ENCODE measurements around the gene AHRR. TPM values are rescaled to one million over a fixed set of nuclear protein-coding genes. Genes with fewer than 3 reads are reported as not detected.
"Not testable (repeated sequence)": the region's sequence is repeated elsewhere in the genome, so short reads cannot be mapped to it uniquely, and the experiment has no call there.

AHRR gene
- polyA plus RNA-seq, 12 donors: 1.4 to 11.9 (median 2.0) TPM; not detected in 2

DNA sequence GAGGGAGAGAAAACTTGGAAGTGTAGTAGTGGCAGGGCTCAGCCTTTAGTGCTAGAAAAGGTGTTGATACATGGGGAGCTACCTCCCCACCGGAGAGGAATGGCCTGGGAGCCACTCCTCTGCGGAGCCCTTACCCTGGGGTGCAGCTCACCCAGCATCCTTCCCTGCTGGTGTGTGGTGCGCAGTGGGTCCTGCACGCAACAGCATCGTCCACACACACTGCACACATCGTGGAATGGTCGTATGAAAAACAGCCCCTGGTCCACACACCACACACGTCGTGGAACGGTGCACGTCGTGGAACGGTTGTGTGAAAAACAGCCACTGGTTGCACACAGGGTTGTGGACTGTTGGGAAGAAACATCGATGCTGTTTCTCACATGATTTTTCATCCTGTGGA lies 16.1 kb upstream of the AHRR start:
- no peak for DNase-seq

DNA sequence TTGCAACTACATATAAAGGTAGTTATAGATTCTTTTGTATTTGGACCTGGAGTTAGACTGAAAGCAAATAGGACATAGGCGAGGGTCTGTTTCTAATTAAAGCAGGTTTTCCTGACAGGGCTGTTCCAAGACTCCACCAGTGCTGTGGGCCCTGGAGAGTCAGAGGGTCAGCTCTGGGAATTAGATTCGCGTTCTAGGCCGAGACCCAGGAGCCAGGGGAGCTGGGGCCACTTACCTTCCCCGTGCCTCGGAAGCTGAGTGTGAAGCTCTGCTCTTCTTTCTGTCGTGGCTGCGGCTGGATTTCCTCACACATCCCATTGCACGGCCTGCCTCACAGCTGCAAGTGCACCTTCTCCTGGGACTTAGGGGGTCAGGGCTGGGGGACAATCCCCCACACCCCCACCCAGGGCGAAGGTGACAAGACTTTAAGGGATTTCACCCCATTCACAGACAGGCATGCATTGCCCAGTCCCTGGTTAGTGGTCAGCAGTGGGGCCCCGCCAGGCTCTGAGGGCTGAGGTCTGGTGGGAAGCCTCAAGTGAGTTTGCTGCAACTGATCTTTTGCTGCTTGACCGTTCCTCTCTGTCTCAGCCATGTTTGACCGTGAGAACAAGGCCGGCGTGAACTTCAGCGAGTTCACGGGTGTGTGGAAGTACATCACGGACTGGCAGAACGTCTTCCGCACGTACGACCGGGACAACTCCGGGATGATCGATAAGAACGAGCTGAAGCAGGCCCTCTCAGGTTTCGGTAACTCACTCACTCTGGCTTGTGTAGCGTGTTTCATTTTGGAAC lies 15.3 kb upstream of the AHRR start:
- DNase-seq: no peak

DNA sequence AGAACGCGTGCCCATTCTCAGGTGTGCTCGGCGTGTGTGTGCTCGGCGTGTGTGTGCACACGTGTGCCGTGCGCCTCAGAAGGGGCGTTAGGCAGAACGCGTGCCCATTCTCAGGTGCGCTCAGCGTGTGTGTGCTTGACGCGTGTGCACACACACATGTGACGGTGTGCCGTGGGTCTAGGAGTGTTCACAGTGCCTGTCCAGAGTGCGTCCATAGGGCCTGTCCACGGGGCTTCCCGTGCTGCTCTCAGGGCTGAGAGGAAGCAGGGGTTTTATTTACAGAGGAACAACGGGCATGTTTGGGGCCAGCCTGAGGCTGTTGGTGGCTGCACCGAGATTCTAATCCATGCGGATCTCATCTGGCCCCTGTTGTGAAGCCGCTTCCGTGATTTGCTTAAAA lies 14.2 kb upstream of the AHRR start:
- no peak for DNase-seq

DNA sequence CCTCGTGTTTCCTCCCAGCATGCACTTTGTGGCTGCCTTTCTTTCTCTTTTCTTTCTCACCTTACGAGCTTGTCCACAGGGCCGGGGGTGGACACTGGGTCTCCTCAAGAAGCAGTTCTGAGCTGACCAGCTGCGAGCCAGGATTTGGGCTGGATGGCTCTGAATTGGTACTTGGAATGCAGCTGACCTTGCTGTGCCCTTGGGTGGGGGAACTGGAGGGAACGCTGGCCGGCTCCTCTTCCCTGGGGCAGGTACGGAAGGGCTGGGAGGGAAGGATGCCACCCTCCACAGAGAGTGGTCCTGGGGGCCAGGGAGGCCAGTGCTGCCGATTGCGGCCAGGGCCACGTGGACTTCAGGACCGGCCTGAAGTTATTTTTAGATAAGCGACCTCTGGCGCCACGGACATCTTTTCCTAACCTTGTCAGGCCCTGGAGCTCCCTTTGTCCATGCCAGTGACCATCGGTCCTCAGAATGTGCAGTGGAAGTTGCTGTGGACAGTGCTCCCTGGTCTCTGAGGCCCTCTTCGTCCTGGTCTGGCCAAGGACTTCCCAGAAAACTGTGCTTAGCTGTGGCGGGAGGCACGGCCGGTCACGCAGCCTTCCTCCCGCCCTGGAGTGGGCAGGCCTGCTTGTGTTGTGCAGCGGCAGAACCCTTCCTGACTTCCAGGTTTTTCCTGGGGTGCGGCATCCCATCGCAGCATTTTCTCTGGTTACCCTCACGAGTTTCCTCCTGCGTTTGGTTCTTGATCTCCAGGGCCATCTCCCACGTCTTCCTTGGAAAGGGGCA lies 13.5 kb upstream of the AHRR start:
- DNase-seq: no peak

DNA sequence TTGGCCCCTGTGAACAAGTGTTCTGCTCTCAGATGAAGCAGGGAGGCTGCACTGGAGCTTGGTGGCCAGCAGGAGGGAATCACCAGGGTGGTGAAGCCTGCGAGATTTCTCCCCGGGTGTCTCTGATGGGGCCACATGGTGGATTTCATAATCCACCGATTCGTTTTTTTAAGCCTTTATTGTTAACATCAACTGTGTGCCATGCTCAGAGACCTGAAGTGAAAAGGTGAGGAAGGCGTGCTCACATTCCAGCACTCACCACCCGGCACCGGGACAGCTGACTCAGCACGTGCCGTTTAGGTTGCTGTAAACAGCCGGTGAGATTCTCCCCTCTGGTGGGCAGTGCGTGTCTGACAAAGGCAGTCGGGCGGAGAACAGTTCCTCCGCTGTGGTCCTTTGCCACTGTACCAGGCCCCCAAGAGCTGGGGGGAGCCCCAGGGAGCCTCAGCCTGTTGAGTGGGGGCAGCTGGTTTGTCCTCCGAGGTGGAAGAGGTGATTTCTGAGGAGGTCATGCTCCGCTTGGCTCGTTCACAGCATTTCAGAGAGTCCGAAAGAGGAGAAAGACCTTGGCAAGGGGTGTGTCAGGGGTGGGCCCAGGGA lies 12.7 kb upstream of the AHRR start:
- no peak for DNase-seq

DNA sequence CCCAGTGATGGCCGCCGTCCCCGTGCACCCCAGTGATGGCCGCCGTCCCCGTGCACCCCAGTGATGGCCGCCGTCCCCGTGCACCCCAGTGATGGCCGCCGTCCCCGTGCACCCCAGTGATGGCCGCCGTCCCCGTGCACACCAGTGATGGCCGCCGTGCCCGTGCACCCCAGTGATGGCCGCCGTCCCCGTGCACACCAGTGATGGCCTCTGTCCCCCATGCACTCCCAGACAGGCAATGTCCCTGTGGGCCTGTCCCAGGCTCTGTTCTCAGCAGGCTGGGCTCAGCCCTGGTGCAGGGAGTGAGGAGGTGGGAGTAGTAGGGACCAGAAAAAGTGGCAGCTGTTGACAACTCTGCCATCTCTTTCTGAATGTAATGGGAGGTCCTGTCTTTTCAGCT lies 11.7 kb upstream of the AHRR start:
- not testable (repeated sequence) for DNase-seq

DNA sequence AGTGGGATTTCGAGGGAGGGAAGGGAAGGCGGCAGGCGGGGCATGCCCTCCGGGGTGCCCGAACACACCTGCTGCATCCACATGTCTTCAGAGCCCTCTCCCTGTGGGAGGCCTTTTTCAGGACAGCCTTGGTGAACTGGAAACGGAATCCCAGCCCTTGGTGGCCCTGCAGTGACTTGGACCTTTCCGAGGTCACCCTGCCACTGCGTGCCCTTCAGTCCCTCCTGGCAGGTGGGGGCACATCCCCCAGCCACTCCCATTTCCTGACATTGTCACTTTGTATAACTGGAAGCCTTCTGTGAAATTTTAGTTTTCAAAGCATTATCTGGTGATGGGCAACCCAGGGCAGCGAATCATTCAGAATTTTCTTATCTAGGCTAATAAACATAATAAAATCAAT lies 11.0 kb upstream of the AHRR start:
- no peak for DNase-seq

DNA sequence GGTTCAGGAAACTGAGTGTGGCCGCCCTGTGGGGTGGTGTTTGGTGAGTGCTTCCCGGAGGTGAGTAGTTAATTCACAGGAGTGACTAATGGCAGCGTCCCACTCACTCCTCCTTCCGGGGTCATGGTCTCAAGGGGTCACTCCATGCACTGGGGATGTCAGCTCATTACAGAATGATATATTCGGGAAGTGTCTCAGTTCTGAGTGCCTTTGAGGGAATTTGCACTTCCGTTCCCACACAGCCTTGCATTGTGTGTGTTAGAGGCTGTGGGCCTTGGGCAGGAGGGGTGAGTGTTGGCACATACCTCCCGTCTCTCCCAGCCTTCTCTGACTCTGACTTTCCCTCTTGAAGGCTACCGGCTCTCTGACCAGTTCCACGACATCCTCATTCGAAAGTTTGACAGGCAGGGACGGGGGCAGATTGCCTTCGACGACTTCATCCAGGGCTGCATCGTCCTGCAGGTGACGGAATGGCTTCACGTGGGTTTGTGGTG lies 10.5 kb upstream of the AHRR start:
- no peak for DNase-seq

DNA sequence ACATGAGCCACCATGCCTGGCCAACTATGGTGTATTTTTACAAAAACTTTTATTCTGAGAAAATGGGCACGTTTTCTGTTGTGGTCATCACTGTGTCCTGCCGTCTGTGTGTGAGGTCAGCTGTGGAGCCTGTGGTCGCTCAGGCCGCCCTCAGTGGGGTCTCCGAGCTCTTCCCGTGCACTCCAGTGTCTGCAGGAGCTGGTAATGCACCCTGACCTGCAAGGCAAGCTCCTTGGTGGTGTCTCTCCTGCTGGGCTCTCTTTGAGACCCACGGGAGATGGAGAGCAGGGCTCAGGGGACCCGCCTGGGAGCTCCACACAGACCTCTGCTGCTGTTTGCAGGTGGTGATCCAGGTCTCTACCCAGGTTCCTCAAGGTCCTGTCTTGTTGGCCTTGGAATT lies 9.6 kb upstream of the AHRR start:
- DNase-seq: no peak

DNA sequence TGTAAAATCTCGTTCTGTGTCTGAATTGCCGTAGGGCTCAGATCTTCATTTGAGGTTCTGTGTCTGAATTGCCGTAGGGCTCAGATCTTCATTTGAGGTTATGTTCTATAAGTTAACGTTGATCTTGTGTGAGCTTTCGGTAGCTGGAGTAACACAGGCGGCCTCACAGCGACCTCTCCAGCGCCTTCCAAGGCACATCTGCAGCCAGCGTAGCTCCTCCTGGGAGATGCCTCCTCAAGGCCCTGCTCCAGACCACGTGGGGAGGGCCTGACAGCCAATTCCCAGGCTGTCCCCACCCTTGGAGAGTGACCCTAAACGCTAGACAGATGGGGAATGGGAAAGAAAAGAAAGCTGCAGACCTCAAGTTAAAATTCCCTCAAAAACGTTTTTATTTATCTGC lies 8.7 kb upstream of the AHRR start:
- DNase-seq: no peak

DNA sequence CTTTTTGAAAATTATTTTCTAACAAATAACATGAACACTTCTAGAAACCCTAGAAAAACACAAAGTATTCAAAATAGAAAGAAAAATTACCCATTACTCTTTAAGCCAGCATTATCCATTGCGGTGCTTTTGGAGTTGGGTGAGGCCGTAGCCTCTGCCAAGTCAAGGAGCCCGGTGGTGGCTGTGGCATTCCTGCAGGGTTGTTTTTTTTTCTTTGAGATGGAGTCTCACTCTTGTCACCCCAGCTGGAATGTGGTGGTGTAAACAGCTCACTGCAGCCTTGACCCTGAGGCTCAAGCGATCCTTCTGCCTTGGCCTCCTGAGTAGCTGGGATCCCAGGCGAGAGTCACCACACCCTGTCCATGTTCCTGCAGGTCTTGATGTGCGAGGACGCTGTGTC lies 8.2 kb upstream of the AHRR start:
- no peak for DNase-seq

DNA sequence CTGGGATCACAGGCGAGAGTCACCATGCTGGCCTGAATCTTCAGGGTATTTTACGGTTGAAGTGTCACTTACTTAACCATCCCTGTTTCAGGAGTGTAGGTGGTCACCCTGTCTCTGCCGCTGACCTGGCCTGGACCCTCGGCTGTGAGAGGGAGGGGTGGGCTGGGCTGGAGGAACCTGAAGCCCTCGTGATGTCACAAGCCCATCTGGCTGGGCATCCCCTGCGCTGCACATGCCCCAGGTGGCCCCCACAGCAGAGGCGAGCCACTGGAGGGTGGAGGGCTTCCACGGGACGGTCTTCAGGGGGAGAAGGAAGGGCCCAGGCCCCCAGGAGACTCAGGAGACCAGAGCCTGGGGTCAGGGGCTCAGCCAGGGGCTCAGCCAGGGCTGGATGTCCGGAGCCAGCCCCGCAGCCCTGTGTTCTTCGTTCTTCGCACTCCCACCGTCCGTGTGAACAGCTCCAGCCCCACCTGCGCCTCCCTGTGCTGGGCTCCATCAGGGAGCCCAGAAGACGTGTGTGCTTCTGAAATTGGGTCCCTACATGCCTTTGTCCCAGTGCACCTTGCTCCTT lies 7.6 kb upstream of the AHRR start:
- DNase-seq: no peak

DNA sequence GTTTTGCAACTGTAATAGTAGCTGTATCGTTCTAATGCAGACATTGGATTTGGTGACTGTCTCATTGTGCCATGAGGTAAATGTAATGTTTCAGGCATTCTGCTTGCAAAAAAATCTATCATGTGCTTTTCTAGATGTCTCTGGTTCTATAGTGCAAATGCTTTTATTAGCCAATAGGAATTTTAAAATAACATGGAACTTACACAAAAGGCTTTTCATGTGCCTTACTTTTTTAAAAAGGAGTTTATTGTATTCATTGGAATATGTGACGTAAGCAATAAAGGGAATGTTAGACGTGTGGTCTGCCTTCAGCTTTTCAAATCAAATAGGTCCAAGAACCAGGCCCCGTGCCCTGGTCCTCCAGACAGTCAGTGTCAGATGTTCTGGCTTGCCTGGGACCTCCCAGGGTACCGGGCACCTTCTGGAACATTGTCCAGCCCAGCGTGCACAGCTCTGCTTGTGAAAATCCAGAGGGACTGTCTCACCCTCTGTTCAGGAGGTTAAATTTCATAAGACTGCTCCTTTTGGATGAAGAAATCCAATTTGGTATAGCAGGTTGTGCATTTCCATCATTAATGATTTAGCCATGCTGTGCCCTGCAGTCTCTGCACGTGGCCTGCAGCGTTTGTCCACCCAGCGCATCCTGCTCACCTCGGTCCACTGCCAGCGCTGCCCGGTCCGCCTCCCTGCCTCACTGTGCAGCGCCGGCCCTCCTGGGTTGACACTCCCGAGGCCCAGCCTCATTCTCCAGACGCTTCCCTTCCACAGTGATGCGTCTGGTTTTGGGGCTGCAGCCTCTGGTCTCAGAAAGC lies 6.6 kb upstream of the AHRR start:
- no peak for DNase-seq

DNA sequence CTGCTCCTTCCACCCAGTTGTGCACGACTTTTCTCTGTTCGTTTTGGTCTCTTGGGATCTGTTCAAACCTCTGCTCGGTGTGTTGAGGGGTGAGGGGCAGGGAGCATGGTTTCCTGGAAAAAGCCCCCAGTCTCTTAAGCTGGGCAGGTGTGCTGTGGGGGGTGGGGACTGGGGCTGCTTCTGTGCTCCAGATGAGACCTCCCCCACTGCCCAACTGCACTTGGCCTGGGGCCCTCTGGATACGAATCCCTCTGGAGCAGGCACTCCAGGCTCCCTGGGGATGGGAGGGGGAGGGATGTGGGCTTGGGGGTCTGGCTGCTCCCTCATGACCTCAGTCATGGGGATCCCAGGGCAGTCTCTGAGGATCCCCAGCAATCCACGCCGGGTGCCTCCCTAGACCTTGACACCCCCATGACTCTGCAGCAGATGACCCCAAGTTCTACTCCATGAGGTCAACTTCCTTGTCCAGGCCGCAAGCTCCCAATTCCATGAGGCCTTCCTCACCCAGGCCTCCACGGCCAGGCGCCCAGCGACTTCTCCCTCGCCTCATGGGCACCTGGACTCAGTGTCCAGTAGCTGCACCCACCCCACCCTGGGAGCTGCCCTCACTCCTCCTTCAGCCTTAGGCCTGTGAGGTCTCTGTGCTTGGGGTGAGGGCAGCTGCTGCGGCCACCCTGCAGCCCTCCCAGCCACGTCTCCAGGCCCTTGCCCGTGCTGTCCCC lies 5.9 kb upstream of the AHRR start:
- no peak for DNase-seq

DNA sequence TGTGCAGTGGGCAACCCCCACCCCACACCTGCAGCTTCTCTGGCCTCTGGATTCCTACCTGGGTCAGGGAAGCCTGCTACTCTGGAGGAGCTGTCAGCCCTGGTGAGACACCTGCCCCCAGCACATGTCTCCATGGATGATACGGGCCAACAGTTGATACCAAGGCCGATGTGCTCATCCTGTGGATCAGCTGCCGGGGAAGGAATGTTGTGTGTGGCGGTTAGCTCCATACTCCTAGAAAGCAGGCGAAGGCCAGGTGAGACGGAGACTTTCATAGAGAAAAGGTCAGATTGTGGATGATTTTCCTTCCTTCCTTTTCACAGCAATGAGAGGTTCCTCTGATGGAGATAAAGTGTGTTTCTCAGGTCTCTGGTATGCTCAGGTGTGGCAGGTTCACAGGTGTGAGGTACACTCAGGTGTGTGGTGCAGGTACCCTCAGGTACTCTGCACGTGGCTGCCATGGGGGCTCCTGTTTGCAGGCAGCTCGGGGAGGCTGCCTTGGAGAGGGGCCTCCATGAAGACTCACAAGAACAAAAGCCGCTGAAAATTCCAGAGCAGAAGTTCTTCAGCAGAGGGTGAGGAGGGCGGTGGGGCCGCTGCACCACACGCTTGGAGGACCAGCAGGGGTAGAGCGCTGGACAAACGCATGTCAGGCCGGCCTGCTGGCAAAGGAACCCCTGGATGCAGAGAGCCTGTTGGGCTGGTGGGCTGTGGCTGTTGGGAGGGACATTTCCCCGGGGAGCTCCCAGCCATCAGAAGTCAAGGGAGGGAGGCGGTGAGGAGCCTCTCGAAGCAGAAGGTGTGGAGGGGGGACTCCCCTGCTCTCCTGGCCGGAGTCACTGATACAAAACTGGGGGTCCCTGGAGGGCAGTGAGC lies 5.1 kb upstream of the AHRR start:
- DNase-seq: no peak

DNA sequence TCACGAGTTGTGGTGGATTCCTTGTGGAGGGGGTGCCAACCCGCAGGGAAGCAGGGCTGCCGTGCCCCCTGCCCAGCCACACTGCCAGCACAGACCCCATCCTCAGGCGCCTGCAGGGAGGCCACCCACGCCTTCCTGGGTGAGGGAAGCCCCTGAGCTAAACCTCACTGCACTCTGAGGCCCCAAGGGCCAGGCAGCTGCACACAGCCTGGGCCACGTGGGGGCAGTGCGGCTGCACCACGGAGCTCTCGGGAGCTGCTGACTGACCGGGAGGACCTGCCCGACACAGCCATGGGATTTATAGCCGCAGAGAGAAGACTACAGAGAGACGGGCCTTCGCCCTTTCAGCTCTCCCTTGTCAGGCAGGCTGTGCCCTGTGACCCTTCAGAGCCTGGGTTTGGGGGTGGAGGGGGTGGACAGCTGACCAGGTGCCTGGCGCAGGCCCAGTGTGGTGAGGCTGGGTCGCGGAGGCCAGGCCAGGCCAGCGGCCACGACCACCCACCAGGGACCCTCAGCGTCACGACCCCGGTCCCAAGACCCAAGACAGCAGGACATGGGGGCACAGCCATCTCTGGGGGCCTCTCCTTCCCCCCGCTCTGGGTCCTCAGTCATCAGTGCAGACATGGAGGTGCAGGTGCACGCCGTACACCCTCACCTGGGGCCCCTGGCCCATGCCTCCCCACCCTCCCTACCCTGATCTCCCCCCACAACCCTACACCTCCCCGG lies 4.3 kb upstream of the AHRR start:
- DNase-seq: peak; percentile 32

DNA sequence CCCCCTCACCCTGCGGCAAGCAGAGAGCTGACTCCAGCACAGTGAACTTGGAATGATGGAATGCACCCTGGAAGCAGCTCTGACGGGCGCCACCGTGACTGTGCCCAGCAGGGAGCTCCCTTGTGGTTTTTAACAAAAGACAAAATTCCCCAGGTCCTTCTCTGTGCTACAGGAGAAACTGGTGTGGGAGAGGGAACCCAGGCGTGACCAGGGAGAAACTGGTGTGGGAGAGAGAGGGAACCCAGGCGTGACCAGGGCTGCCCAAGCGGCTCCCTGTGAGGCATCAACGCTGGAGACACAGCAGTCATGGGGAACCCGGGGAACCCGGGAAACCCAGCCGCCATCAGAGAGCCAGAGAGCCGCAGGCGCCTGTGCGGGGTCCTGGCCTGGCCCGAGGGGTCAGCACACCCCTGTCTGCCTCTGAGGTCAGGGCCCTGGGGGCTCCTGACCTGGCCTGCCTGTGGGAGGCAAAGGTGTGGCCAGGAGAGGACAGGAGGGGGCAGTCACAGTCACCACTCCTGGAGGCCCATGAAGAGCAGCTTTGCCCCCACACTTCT lies 3.1 kb upstream of the AHRR start:
- no peak for DNase-seq

DNA sequence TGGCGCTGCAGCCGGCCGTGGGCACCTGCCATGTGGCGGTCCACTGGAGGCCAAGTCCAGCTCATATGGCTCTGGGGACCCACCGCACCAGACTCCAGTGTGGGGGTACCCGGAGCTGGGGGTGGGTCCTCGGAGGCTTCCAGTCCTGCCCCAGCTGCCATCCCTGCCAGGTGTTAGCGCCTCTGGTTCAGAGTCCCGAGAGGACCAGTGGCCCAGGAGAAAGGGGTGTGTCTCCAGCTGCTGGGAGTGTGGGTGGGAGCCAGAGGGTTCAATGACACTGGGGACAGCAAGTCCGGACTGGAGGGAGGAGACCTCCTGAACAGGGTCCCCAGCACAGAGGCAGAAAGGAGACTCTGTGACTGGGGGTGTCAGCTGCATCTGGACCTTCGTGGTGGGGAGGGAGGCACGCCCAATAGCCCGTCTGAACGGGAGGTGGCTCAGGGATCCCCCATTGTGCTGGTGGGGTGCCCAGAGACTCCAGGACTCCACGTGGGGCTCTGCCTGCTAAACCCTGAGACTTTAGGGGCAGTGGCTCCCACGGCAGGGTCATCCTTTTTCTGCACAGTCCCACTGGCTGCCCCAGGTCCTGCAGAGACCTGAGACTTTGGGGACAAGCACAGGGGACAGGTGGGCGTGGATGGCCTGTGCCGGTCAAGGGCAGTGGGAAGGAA lies 2.4 kb upstream of the AHRR start:
- DNase-seq: no peak

Measured in muscle of arm (tissue), 12 donors.